ENCODE measurements around the gene LEFTY2. TPM values are rescaled to one million over a fixed set of nuclear protein-coding genes. Genes with fewer than 3 reads are reported as not detected.
"Not testable (repeated sequence)": the region's sequence is repeated elsewhere in the genome, so short reads cannot be mapped to it uniquely, and the experiment has no call there.

Gene LEFTY2
- total and polyA plus RNA-seq, 5 donors from 2014 or later, result not detected

DNA sequence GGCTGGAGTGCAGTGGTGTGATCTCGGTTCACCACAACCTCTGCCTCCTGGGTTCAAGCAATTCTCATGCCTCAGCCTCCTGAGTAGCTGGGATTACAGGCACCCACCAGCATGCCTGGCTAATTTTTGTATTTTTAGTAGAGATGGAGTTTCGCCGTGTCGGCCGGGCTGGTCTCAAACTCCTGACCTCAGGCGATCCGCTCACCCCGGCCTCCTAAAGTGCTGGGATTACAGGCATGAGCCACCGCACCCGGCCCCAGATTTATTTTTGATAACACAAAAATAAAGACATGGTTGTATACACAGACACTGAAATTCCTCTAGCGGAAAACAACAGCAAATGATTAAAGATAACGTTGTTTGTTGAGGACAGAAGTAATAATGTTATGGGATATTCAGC lies 34.1 kb upstream of the LEFTY2 start:
- H3K27ac ChIP-seq (ENCODE audit: insufficient read depth, low read length, poor library complexity, severe bottlenecking); H3K27ac Mint-ChIP-seq; H3K27me3 ChIP-seq (ENCODE audit: control insufficient read depth, insufficient read depth, low read length); H3K4me1 Mint-ChIP-seq; H3K4me3 ChIP-seq (ENCODE audit: low read depth, low read length); H3K9me3 ChIP-seq (ENCODE audit: control insufficient read depth in 2 of 2, low read length in 2 of 2); H3K27me3 Mint-ChIP-seq; DNase-seq; H3K4me3 Mint-ChIP-seq; H3K9me3 Mint-ChIP-seq; H3K4me1 ChIP-seq (ENCODE audit: control insufficient read depth, insufficient read depth, low read length, poor library complexity, severe bottlenecking); ATAC-seq (ENCODE audit: low read depth in 2 of 2): not testable (repeated sequence)
- H3K36me3 ChIP-seq (ENCODE audit: control insufficient read depth, insufficient read depth, low read length), result peaks cover 17% of the 10 kb centered on the region
- H3K36me3 Mint-ChIP-seq, result peaks cover 18% of the 10 kb centered on the region

- Mint-ChIP-seq H3K36me3 (peaks cover 14% of the 10 kb centered on the region), H3K27ac (no peak overlapping the region), H3K9me3 (no peaks in the 10 kb centered on the region), H3K27me3 (no peaks in the 10 kb centered on the region), H3K4me3 (no peak overlapping the region), H3K4me1 (peaks cover 2 to 9% (median 4%) of the 10 kb centered on the region in 4 donors)
- H3K36me3 ChIP-seq (ENCODE audit: control insufficient read depth, insufficient read depth, low read length), result peaks cover 11% of the 10 kb centered on the region
- ATAC-seq (ENCODE audit: low read depth in 2 of 2) (no peak), DNase-seq (no peak)
- H3K27ac ChIP-seq (ENCODE audit: insufficient read depth, low read length, poor library complexity, severe bottlenecking), result no peak overlapping the region
- no peaks in the 10 kb centered on the region for H3K4me1 ChIP-seq (ENCODE audit: control insufficient read depth, insufficient read depth, low read length, poor library complexity, severe bottlenecking)
- H3K9me3 ChIP-seq (ENCODE audit: control insufficient read depth in 2 of 2, low read length in 2 of 2), result no peaks in the 10 kb centered on the region
- no peaks in the 10 kb centered on the region for H3K27me3 ChIP-seq (ENCODE audit: control insufficient read depth, insufficient read depth, low read length)
- H3K4me3 ChIP-seq (ENCODE audit: low read depth, low read length), result no peak overlapping the region
Measured at GRCh38 chr1:225974454-225974853, 33.4 kb upstream of the LEFTY2 start.

GRCh38 chr1:225973158-225973557 lies 32.1 kb upstream of the LEFTY2 start:
- H3K27ac Mint-ChIP-seq, result no peak overlapping the region

DNA sequence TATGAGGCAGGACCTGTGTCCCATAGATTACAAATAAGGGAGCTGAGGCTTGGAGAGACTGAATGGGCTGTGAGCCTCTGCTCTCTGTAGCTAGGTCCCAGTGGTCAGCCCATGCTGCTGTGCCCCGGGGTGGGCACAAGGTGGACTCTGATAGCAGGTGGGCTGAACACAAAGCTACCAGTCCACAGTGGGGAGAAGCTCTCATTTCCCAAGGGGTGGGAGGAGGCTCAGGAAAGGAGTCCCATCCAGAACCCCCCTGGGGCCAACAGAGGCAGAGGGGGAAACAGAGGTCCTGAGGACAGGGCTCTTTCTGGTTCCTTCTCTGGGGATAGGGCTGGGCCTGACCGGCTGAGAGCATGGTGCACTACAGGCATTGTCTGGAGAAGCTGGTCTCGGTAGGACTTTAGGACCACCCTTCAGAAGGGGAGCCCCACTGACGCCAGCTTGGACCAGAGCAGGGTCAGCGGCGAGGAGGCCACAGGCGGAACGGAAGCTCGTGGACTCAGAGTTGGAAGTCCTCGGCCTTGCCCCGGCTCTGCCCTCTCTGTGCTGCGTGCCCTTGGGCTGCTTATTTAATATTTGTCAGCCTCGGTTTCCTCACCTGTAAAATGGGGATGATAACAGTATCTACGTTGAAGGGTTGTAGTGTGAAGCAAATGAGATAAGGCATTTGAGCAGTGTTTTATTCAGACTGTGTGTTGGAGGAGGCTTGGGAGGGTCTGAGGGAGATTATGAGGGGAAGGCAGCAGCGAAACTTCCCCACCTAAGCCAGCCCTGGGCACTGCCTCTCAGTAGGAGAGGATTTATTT lies 31.5 kb upstream of the LEFTY2 start:
- Mint-ChIP-seq H3K27ac (no peak overlapping the region), H3K36me3 (peaks cover 8% of the 10 kb centered on the region), H3K4me3 (no peak overlapping the region), H3K27me3 (no peaks in the 10 kb centered on the region), H3K9me3 (no peaks in the 10 kb centered on the region), H3K4me1 (peaks cover 0 to 9% (median 4%) of the 10 kb centered on the region in 4 donors)
- peaks cover under 1% of the 10 kb centered on the region for H3K36me3 ChIP-seq (ENCODE audit: control insufficient read depth, insufficient read depth, low read length)
- no peak overlapping the region for H3K4me3 ChIP-seq (ENCODE audit: low read depth, low read length)
- H3K27ac ChIP-seq (ENCODE audit: insufficient read depth, low read length, poor library complexity, severe bottlenecking), result no peak overlapping the region
- DNase-seq, result no peak
- H3K9me3 ChIP-seq (ENCODE audit: control insufficient read depth in 2 of 2, low read length in 2 of 2), result no peaks in the 10 kb centered on the region
- no peak for ATAC-seq (ENCODE audit: low read depth in 2 of 2)
- H3K4me1 ChIP-seq (ENCODE audit: control insufficient read depth, insufficient read depth, low read length, poor library complexity, severe bottlenecking), result no peaks in the 10 kb centered on the region
- H3K27me3 ChIP-seq (ENCODE audit: control insufficient read depth, insufficient read depth, low read length), result no peaks in the 10 kb centered on the region

More at GRCh38 chr1:225973158-225973557, 32.1 kb upstream of the LEFTY2 start:
- H3K4me1 ChIP-seq (ENCODE audit: control insufficient read depth, insufficient read depth, low read length, poor library complexity, severe bottlenecking), result no peaks in the 10 kb centered on the region
- Mint-ChIP-seq H3K27me3 (no peaks in the 10 kb centered on the region), H3K4me3 (no peak overlapping the region), H3K9me3 (no peaks in the 10 kb centered on the region), H3K36me3 (peaks cover 9% of the 10 kb centered on the region), H3K4me1 (peaks cover 0 to 9% (median 4%) of the 10 kb centered on the region in 4 donors)
- no peak overlapping the region for H3K4me3 ChIP-seq (ENCODE audit: low read depth, low read length)
- no peaks in the 10 kb centered on the region for H3K9me3 ChIP-seq (ENCODE audit: control insufficient read depth in 2 of 2, low read length in 2 of 2)
- peaks cover 6% of the 10 kb centered on the region for H3K36me3 ChIP-seq (ENCODE audit: control insufficient read depth, insufficient read depth, low read length)
- DNase-seq (no peak), ATAC-seq (ENCODE audit: low read depth in 2 of 2) (no peak)
- no peaks in the 10 kb centered on the region for H3K27me3 ChIP-seq (ENCODE audit: control insufficient read depth, insufficient read depth, low read length)
- no peak overlapping the region for H3K27ac ChIP-seq (ENCODE audit: insufficient read depth, low read length, poor library complexity, severe bottlenecking)

DNA sequence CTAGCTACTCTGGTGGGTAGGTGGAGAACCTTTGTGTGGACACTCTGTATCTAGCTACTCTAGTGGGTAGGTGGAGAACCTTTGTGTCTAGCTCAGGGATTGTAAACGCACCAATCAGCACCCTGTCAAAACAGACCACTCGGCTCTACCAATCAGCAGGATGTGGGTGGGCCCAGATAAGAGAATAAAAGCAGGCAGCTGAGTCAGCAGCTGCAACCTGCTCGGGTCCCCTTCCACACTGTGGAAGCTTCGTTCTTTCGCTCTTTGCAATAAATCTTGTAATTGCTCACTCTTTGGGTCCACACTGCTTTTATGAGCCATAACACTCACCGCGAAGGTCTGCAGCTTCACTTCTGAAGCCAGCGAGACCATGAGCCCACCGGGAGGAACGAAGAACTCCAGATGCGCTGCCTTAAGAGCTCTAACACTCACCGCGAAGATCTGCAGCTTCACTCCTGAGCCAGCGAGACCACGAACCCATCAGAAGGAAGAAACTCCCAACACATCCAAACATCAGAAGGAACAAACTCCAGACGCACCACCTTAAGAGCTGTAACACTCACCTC lies 29.7 kb upstream of the LEFTY2 start:
- not testable (repeated sequence) for H3K27ac ChIP-seq (ENCODE audit: insufficient read depth, low read length, poor library complexity, severe bottlenecking); DNase-seq; H3K9me3 Mint-ChIP-seq; H3K36me3 ChIP-seq (ENCODE audit: control insufficient read depth, insufficient read depth, low read length); H3K27me3 ChIP-seq (ENCODE audit: control insufficient read depth, insufficient read depth, low read length); H3K4me1 ChIP-seq (ENCODE audit: control insufficient read depth, insufficient read depth, low read length, poor library complexity, severe bottlenecking); H3K27ac Mint-ChIP-seq; H3K4me1 Mint-ChIP-seq; H3K36me3 Mint-ChIP-seq; H3K9me3 ChIP-seq (ENCODE audit: control insufficient read depth in 2 of 2, low read length in 2 of 2); ATAC-seq (ENCODE audit: low read depth in 2 of 2); H3K27me3 Mint-ChIP-seq; H3K4me3 ChIP-seq (ENCODE audit: low read depth, low read length)
- peak overlapping the region in 1 of 4 donors; percentile 55 for H3K4me3 Mint-ChIP-seq

DNA sequence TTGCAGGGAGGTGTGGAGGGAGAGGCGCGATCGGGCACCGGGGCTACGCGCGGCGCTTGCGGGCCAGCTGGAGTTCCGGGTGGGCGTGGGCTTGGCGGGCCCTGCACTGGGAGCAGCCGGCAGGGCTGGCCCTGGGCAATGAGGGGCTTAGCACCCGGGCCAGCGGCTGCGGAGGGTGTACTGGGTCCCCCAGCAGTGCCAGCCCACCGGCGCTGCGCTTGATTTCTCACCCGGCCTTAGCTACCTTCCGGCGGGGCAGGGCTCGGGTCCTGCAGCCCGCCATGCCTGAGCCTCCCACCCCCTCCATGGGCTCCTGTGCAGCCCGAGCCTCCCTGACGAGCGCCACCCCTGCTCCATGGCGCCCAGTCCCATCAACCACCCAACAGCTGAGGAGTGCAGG lies 28.7 kb upstream of the LEFTY2 start:
- not testable (repeated sequence) for H3K27me3 ChIP-seq (ENCODE audit: control insufficient read depth, insufficient read depth, low read length); H3K27ac Mint-ChIP-seq; H3K27me3 Mint-ChIP-seq; H3K36me3 Mint-ChIP-seq; H3K27ac ChIP-seq (ENCODE audit: insufficient read depth, low read length, poor library complexity, severe bottlenecking); H3K4me3 Mint-ChIP-seq; DNase-seq; H3K9me3 ChIP-seq (ENCODE audit: control insufficient read depth in 2 of 2, low read length in 2 of 2); H3K4me3 ChIP-seq (ENCODE audit: low read depth, low read length); H3K4me1 ChIP-seq (ENCODE audit: control insufficient read depth, insufficient read depth, low read length, poor library complexity, severe bottlenecking); H3K4me1 Mint-ChIP-seq; ATAC-seq (ENCODE audit: low read depth in 2 of 2); H3K9me3 Mint-ChIP-seq; H3K36me3 ChIP-seq (ENCODE audit: control insufficient read depth, insufficient read depth, low read length)

DNA sequence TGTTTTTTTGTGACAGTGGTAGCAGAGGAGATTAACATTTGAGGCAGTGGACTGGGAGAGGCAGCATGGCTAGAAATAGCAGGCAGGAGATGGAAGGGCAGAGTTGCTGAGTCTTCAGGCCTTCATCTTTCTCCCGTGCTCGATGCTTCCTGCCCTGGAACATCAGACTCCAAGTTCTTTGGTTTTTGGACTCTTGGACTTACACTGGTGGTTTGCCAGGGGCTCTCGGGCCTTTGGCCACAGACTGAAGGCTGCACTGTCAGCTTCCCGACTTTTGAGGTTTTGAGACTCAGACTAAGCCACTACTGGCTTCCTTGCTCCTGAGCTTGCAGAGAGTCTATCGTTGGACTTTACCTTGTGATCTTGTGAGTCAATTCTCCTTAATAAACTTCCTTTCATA lies 24.2 kb upstream of the LEFTY2 start:
- ATAC-seq (ENCODE audit: low read depth in 2 of 2), result no peak
- no peak for DNase-seq
- Histone ChIP-seq H3K4me1 (ENCODE audit: control insufficient read depth, insufficient read depth, low read length, poor library complexity, severe bottlenecking) (no peaks in the 10 kb centered on the region), H3K9me3 (ENCODE audit: control insufficient read depth in 2 of 2, low read length in 2 of 2) (no peaks in the 10 kb centered on the region), H3K27me3 (ENCODE audit: control insufficient read depth, insufficient read depth, low read length) (no peaks in the 10 kb centered on the region), H3K27ac (ENCODE audit: insufficient read depth, low read length, poor library complexity, severe bottlenecking) (no peak overlapping the region), H3K4me3 (ENCODE audit: low read depth, low read length) (no peak overlapping the region), H3K36me3 (ENCODE audit: control insufficient read depth, insufficient read depth, low read length) (no peaks in the 10 kb centered on the region)
- Mint-ChIP-seq H3K27ac (no peak overlapping the region), H3K9me3 (peaks cover 0 to 2% (median 0%) of the 10 kb centered on the region in 7 donors), H3K36me3 (no peaks in the 10 kb centered on the region), H3K4me1 (peaks cover 0 to 5% (median 1%) of the 10 kb centered on the region in 4 donors), H3K27me3 (peaks cover 9% of the 10 kb centered on the region), H3K4me3 (no peak overlapping the region)

Measured in CD4-positive, CD25-positive, alpha-beta regulatory T cell (primary cell).